Subcutaneous adipose tissue (tissue), 4 donors: Measurements from ENCODE around the gene DOHH. TPM values are rescaled to one million over a fixed set of nuclear protein-coding genes. Genes with fewer than 3 reads are reported as not detected.

Experiments used
- total RNA-seq, 4 donors: library from RNA; depleted of rRNA; stranded (reverse); fragments of >200 nt; gene quantifications; one replicate each; pipeline ENCODE4 v1.1.0, GENCODE V29; 2016
- TF ChIP-seq, protein P1 (sequence below): fragments of 450-650 bp; IDR thresholded peaks from one replicate; pipeline ENCODE4 v1.5.1; 2016; ENCODE audit warnings: low read depth, mild to moderate bottlenecking, control low read depth, antibody characterized with exemption, moderate library complexity

Gene DOHH
- total RNA-seq, 4 donors from 2014 or later, result 4.9 to 11.9 (median 8.9) TPM

GRCh38 chr19:3469638-3470499 lies 30.6 kb downstream of the DOHH start:
- TF ChIP-seq, protein P1, sequence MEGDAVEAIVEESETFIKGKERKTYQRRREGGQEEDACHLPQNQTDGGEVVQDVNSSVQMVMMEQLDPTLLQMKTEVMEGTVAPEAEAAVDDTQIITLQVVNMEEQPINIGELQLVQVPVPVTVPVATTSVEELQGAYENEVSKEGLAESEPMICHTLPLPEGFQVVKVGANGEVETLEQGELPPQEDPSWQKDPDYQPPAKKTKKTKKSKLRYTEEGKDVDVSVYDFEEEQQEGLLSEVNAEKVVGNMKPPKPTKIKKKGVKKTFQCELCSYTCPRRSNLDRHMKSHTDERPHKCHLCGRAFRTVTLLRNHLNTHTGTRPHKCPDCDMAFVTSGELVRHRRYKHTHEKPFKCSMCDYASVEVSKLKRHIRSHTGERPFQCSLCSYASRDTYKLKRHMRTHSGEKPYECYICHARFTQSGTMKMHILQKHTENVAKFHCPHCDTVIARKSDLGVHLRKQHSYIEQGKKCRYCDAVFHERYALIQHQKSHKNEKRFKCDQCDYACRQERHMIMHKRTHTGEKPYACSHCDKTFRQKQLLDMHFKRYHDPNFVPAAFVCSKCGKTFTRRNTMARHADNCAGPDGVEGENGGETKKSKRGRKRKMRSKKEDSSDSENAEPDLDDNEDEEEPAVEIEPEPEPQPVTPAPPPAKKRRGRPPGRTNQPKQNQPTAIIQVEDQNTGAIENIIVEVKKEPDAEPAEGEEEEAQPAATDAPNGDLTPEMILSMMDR, result no peak

DNA sequence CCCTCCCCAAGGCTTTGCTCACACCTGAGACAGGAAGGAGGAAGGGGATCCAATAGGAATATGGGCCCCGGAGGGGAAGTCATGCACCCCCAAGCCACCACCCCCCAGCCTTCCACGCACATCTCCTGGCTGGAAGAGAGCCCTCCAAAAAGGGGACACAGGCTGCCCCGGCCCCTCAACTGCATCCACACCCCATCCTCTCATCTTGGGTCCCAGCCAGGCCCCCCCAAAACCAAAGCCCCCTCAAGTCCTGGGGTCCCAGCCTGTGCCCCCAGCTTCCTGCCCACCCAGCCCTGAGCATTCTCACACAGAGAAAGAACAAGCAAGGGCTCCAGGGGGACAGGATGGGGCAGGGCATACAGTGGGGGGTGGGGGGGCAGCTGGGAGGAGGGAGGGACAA lies 32.3 kb downstream of the DOHH start:
- TF ChIP-seq, protein P1, result no peak

- TF ChIP-seq, protein P1, result no peak
Observed at GRCh38 chr19:3467437-3468198, 32.9 kb downstream of the DOHH start.

DNA sequence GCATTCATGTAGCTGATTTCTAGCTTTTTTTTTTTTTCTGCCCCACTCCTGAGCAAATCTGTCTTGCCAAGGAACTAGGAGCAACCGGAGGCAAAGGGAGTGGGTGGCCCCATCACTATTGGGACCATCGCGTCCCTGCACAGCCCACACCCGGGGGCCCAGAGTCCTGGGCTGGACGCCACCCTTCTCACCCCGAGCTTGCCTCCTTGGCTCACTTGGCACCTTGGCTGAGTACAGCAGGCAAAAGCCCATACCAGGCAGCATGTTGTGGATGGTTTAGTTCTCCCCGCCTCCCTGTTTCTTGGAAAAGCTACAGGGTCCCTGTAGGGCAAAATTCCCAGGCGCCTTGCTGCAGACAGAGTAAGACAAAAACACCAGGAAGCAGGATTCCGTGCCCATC lies 33.8 kb downstream of the DOHH start:
- TF ChIP-seq, protein P1, result no peak

- TF ChIP-seq, protein P1, result no peak
Observed at GRCh38 chr19:3465552-3465951, 34.9 kb downstream of the DOHH start.

DNA sequence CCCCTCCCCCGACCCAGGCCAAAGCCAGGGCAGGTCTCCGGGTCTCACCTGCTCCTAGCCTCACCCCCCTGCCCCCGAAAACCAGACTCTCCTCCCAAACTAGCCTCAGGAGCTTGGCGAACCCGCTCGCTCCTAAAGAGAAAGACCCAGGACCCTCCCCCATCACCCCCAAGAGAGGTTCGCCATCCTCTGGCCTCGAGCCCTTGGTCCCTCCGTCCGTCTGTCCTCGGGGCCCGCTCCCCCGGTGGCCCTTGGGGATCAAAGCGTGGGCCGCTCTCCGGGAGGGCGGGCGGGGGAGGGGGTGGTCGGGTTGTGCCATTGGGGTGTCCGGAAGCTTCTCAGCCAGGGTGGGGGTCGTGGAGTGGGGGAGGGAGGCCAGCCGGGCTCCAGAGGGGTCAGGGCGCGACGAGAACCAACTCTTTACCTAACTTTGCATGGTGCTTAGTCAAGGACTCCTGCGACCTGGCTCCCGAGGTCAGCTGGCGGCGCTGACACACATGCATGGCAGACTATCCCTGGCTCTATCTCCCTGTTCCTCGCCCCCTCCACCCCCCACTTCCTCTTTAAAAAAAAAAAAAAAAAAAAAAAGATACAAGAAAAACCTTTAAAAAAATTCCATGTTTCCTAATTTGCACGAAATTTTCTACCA lies 35.8 kb downstream of the DOHH start:
- TF ChIP-seq, protein P1, result no peak
